ENCODE results near the gene DUOX1. TPM values are rescaled to one million over a fixed set of nuclear protein-coding genes. Genes with fewer than 3 reads are reported as not detected.
"Not testable (repeated sequence)": the region's sequence is repeated elsewhere in the genome, so short reads cannot be mapped to it uniquely, and the experiment has no call there.

DUOX1 gene
- total RNA-seq (under 1 TPM in 2 of 5 experiments, not detected in 3; 0.05 to 0.34 TPM), polyA plus RNA-seq (1 to 10 TPM; 1.2 to 2.0 TPM), total RNA-seq (not detected)

- no peaks in the 10 kb centered on the region for H3K9me3 ChIP-seq (ENCODE audit: control insufficient read depth in 2 of 3, low read length in 3 of 3)
- H3K36me3 Mint-ChIP-seq, result peaks cover 0 to 1% (median 0%) of the 10 kb centered on the region in 5 donors
- ATAC-seq, result peak; percentile 46
- H3K27me3 Mint-ChIP-seq, result peaks cover 63 to 84% (median 68%) of the 10 kb centered on the region in 5 donors
- H3K9me3 Mint-ChIP-seq, result peaks cover 0 to 2% (median 0%) of the 10 kb centered on the region in 11 donors
- H3K4me3 ChIP-seq (ENCODE audit: low read length), result no peak within 1 kb of the TSS
- no peaks in the 10 kb centered on the region for H3K36me3 ChIP-seq (ENCODE audit: control insufficient read depth in 2 of 3, insufficient read depth in 3 of 3, low read length in 3 of 3)
- ChIA-PET POLR2A (no interaction called here), CTCF (interaction anchor here (1.1 to 1.4 kb wide), 2 partner anchors 8 to 12 kb away, joined by 3 to 5 read pairs; no protein-coding TSS in a partner anchor)
- intact Hi-C loops (cut with micrococcal nuclease), result loop anchor here (10.0 kb wide), 2 partner anchors 75 to 485 kb away; no protein-coding TSS in a partner anchor
- no peak within 1 kb of the TSS for H3K27ac Mint-ChIP-seq
- DNase-seq, result peak in 1 of 9 donors; percentile 32
- peaks cover 3 to 11% of the 10 kb centered on the region in 2 donors for H3K27me3 ChIP-seq (ENCODE audit: control insufficient read depth in 2 of 2, insufficient read depth in 2 of 2, low read length in 2 of 2)
- H3K27ac ChIP-seq (ENCODE audit: low read depth, low read length), result no peak within 1 kb of the TSS
- H3K4me1 ChIP-seq (ENCODE audit: control insufficient read depth in 2 of 2, insufficient read depth in 2 of 2, low read length in 2 of 2), result no peaks in the 10 kb centered on the region
- H3K4me3 Mint-ChIP-seq, result peak within 1 kb of the TSS in 9 of 10 donors; percentile 8 to 73 (median 55)
- H3K4me1 Mint-ChIP-seq, result peaks cover 2 to 17% (median 9%) of the 10 kb centered on the region in 7 donors
Measured at GRCh38 chr15:45129651-45130129, at the start of gene DUOX1, which contains the start of gene DUOXA1. Gene DUOX1, plus strand, starts transcription at chr15:45129994. Its CDS starts 1,973 bp downstream, at chr15:45131967. Gene DUOXA1, minus strand, starts transcription at chr15:45129879. Its CDS starts 6,865 bp downstream, at chr15:45123014.

- ATAC-seq; POLR2A ChIA-PET; CTCF ChIA-PET; DNase-seq; H3K27ac ChIP-seq (ENCODE audit: low read depth, low read length); intact Hi-C loops (cut with micrococcal nuclease); H3K9me3 ChIP-seq (ENCODE audit: control insufficient read depth in 2 of 3, low read length in 3 of 3); H3K4me3 Mint-ChIP-seq; H3K4me3 ChIP-seq (ENCODE audit: low read length); H3K27ac Mint-ChIP-seq; H3K9me3 Mint-ChIP-seq; H3K36me3 Mint-ChIP-seq; H3K27me3 ChIP-seq (ENCODE audit: control insufficient read depth in 2 of 2, insufficient read depth in 2 of 2, low read length in 2 of 2); H3K4me1 Mint-ChIP-seq; H3K4me1 ChIP-seq (ENCODE audit: control insufficient read depth in 2 of 2, insufficient read depth in 2 of 2, low read length in 2 of 2); H3K36me3 ChIP-seq (ENCODE audit: control insufficient read depth in 2 of 3, insufficient read depth in 3 of 3, low read length in 3 of 3): not testable (repeated sequence)
- peaks cover 0 to 22% (median 14%) of the 10 kb centered on the region in 5 donors for H3K27me3 Mint-ChIP-seq
Measured at GRCh38 chr15:45080593-45080992, 49.2 kb upstream of the DUOX1 start.

- POLR2A ChIA-PET; H3K36me3 Mint-ChIP-seq; H3K4me3 ChIP-seq (ENCODE audit: low read length); H3K9me3 Mint-ChIP-seq; H3K36me3 ChIP-seq (ENCODE audit: control insufficient read depth in 2 of 3, insufficient read depth in 3 of 3, low read length in 3 of 3); DNase-seq; CTCF ChIA-PET; H3K4me1 ChIP-seq (ENCODE audit: control insufficient read depth in 2 of 2, insufficient read depth in 2 of 2, low read length in 2 of 2); intact Hi-C loops (cut with micrococcal nuclease); H3K27ac ChIP-seq (ENCODE audit: low read depth, low read length); H3K4me1 Mint-ChIP-seq; H3K27ac Mint-ChIP-seq; H3K27me3 ChIP-seq (ENCODE audit: control insufficient read depth in 2 of 2, insufficient read depth in 2 of 2, low read length in 2 of 2); H3K9me3 ChIP-seq (ENCODE audit: control insufficient read depth in 2 of 3, low read length in 3 of 3); H3K4me3 Mint-ChIP-seq: not testable (repeated sequence)
- ATAC-seq, result peak; percentile 51
- H3K27me3 Mint-ChIP-seq, result peaks cover 7 to 30% (median 19%) of the 10 kb centered on the region in 5 donors
Measured at GRCh38 chr15:45082412-45082811, 47.4 kb upstream of the DUOX1 start.

- Histone ChIP-seq H3K4me1 (ENCODE audit: control insufficient read depth in 2 of 2, insufficient read depth in 2 of 2, low read length in 2 of 2) (no peaks in the 10 kb centered on the region), H3K4me3 (ENCODE audit: low read length) (no peak overlapping the region), H3K27me3 (ENCODE audit: control insufficient read depth in 2 of 2, insufficient read depth in 2 of 2, low read length in 2 of 2) (no peaks in the 10 kb centered on the region), H3K9me3 (ENCODE audit: control insufficient read depth in 2 of 3, low read length in 3 of 3) (no peaks in the 10 kb centered on the region), H3K36me3 (ENCODE audit: control insufficient read depth in 2 of 3, insufficient read depth in 3 of 3, low read length in 3 of 3) (no peaks in the 10 kb centered on the region), H3K27ac (ENCODE audit: low read depth, low read length) (no peak overlapping the region)
- Mint-ChIP-seq H3K27me3 (peaks cover 7 to 33% (median 24%) of the 10 kb centered on the region in 5 donors), H3K9me3 (no peaks in the 10 kb centered on the region), H3K36me3 (no peaks in the 10 kb centered on the region), H3K27ac (no peak overlapping the region), H3K4me1 (no peaks in the 10 kb centered on the region), H3K4me3 (no peak overlapping the region)
- ATAC-seq (no peak), DNase-seq (no peak)
- ChIA-PET POLR2A (no interaction called here), CTCF (no interaction called here)
- intact Hi-C loops (cut with micrococcal nuclease), result no loop called here
Measured at GRCh38 chr15:45083223-45083622, 46.6 kb upstream of the DUOX1 start.

- Histone ChIP-seq H3K4me1 (ENCODE audit: control insufficient read depth in 2 of 2, insufficient read depth in 2 of 2, low read length in 2 of 2) (no peaks in the 10 kb centered on the region), H3K36me3 (ENCODE audit: control insufficient read depth in 2 of 3, insufficient read depth in 3 of 3, low read length in 3 of 3) (no peaks in the 10 kb centered on the region), H3K27me3 (ENCODE audit: control insufficient read depth in 2 of 2, insufficient read depth in 2 of 2, low read length in 2 of 2) (no peaks in the 10 kb centered on the region), H3K4me3 (ENCODE audit: low read length) (no peak overlapping the region), H3K9me3 (ENCODE audit: control insufficient read depth in 2 of 3, low read length in 3 of 3) (no peaks in the 10 kb centered on the region), H3K27ac (ENCODE audit: low read depth, low read length) (no peak overlapping the region)
- intact Hi-C loops (cut with micrococcal nuclease), result no loop called here
- H3K27me3 Mint-ChIP-seq, result peaks cover 7 to 33% (median 25%) of the 10 kb centered on the region in 5 donors
- H3K4me1 Mint-ChIP-seq, result no peaks in the 10 kb centered on the region
- DNase-seq, result no peak
- ChIA-PET POLR2A (no interaction called here), CTCF (no interaction called here)
- no peak overlapping the region for H3K4me3 Mint-ChIP-seq
- no peaks in the 10 kb centered on the region for H3K9me3 Mint-ChIP-seq
- ATAC-seq, result no peak
- H3K36me3 Mint-ChIP-seq, result no peaks in the 10 kb centered on the region
- H3K27ac Mint-ChIP-seq, result no peak overlapping the region
Measured at GRCh38 chr15:45084163-45084562, 45.6 kb upstream of the DUOX1 start.

GRCh38 chr15:45087513-45087912 is 42.3 kb upstream of the DUOX1 start:
- Histone ChIP-seq H3K9me3 (ENCODE audit: control insufficient read depth in 2 of 3, low read length in 3 of 3) (no peaks in the 10 kb centered on the region), H3K4me1 (ENCODE audit: control insufficient read depth in 2 of 2, insufficient read depth in 2 of 2, low read length in 2 of 2) (no peaks in the 10 kb centered on the region), H3K4me3 (ENCODE audit: low read length) (no peak overlapping the region), H3K27ac (ENCODE audit: low read depth, low read length) (no peak overlapping the region), H3K27me3 (ENCODE audit: control insufficient read depth in 2 of 2, insufficient read depth in 2 of 2, low read length in 2 of 2) (no peaks in the 10 kb centered on the region), H3K36me3 (ENCODE audit: control insufficient read depth in 2 of 3, insufficient read depth in 3 of 3, low read length in 3 of 3) (no peaks in the 10 kb centered on the region)
- Mint-ChIP-seq H3K4me1 (no peaks in the 10 kb centered on the region), H3K4me3 (no peak overlapping the region), H3K36me3 (no peaks in the 10 kb centered on the region), H3K27me3 (peaks cover 13 to 49% (median 42%) of the 10 kb centered on the region in 5 donors), H3K27ac (no peak overlapping the region), H3K9me3 (peaks cover 0 to 2% (median 0%) of the 10 kb centered on the region in 11 donors)
- intact Hi-C loops (cut with micrococcal nuclease), result no loop called here
- CTCF ChIA-PET, result no interaction called here
- no peak for ATAC-seq
- no peak for DNase-seq
- POLR2A ChIA-PET, result no interaction called here
